SK-N-SH (cell line): ENCODE measurements around the gene MT1E. TPM values are rescaled to one million over a fixed set of nuclear protein-coding genes. Genes with fewer than 3 reads are reported as not detected.

Experiments used
- CTCF ChIA-PET: fragments of 300-600, 350-600 bp; formaldehyde crosslinking; extraction: SDS; loops from one replicate; lab custom pipeline; 2021; lab: Yijun Ruan, JAX
- POLR2A ChIA-PET: fragments of 350-600 bp; sonication (Branson Sonifier 250); formaldehyde crosslinking; extraction: SDS; loops from one replicate; lab custom pipeline; 2020; ENCODE audit warnings: antibody characterized with exemption, inconsistent platforms; lab: Yijun Ruan, JAX
- DNase-seq: peaks from one replicate; pipeline ENCODE4 v3.0.0; 2012
- H2AFZ ChIP-seq: fragments of 200-600 bp; sonication (generic); 2 replicates; pipeline ENCODE4 v1.8.1; 2016; ENCODE audit warnings: antibody characterized with exemption, mild to moderate bottlenecking, low read depth
- H3F3A ChIP-seq: fragments of 200-600 bp; sonication (generic); replicated peaks from 2 replicates; pipeline ENCODE3; 2016; ENCODE audit warnings: antibody characterized with exemption, mild to moderate bottlenecking; ENCODE audit not compliant: insufficient read depth
- H3K27ac ChIP-seq, 2 experiments: fragments of 200-500 bp in 1 of 2; fragments of 200-600 bp in 1 of 2; sonication (Bioruptor generic) in 1 of 2; sonication (generic), shearing (Covaris generic) in 1 of 2; 2 replicates each; pipeline versions ENCODE4 v1.5.1 to v1.6.1; 2014 to 2016; ENCODE audit warnings: low read depth in 2 of 2, inconsistent platforms in 1 of 2, low read length in 1 of 2, mild to moderate bottlenecking in 1 of 2, mixed read lengths in 1 of 2
- H3K27me3 ChIP-seq: fragments of 200-600 bp; sonication (generic), shearing (Covaris generic); 2 replicates; pipeline ENCODE4 v1.6.1; 2016; ENCODE audit warnings: mixed run types; ENCODE audit not compliant: insufficient read depth
- H3K36me3 ChIP-seq, 2 experiments: fragments of 200-500 bp in 1 of 2; fragments of 200-600 bp in 1 of 2; sonication (Bioruptor generic) in 1 of 2; sonication (generic) in 1 of 2; replicated peaks in 1 of 2; 2 replicates each; pipeline versions ENCODE3 to v1.5.1; 2014 to 2016; ENCODE audit warnings: low read length in 1 of 2, mild to moderate bottlenecking in 1 of 2; ENCODE audit not compliant: insufficient read depth in 2 of 2, control insufficient read depth in 1 of 2
- H3K4me1 ChIP-seq, 2 experiments: fragments of 200-500 bp in 1 of 2; fragments of 200-600 bp in 1 of 2; sonication (Bioruptor generic) in 1 of 2; sonication (generic), shearing (Covaris generic) in 1 of 2; 2 replicates each; pipeline versions ENCODE4 v1.5.1 to v1.6.1; 2014 to 2016; ENCODE audit warnings: low read depth in 1 of 2, low read length in 1 of 2, mixed run types in 1 of 2; ENCODE audit not compliant: insufficient read depth in 2 of 2, control insufficient read depth in 1 of 2
- H3K4me2 ChIP-seq: fragments of 200-600 bp; sonication (generic), shearing (Covaris generic); 2 replicates; pipeline ENCODE4 v1.6.1; 2017; ENCODE audit warnings: mixed run types
- H3K4me3 ChIP-seq, 2 experiments: fragments of 200-500 bp in 1 of 2; fragments of 200-600 bp in 1 of 2; sonication (Bioruptor generic) in 1 of 2; sonication (generic), shearing (Covaris generic) in 1 of 2; 2 replicates each; pipeline versions ENCODE4 v1.5.1 to v1.8.1; 2014 to 2016; ENCODE audit warnings: low read depth in 2 of 2, inconsistent platforms in 1 of 2, low read length in 1 of 2, mild to moderate bottlenecking in 1 of 2, mixed read lengths in 1 of 2, moderate library complexity in 1 of 2
- H3K79me2 ChIP-seq: fragments of 200-600 bp; sonication (generic); 2 replicates; pipeline ENCODE4 v1.8.1; 2017; ENCODE audit warnings: mild to moderate bottlenecking; ENCODE audit not compliant: insufficient read depth
- H3K9ac ChIP-seq: fragments of 200-600 bp; sonication (generic); 2 replicates; pipeline ENCODE4 v1.6.1; 2017; ENCODE audit warnings: mixed run types
- H3K9me2 ChIP-seq: fragments of 200-600 bp; sonication (generic); 2 replicates; pipeline ENCODE4 v1.6.1; 2017; ENCODE audit warnings: mixed run types
- H3K9me3 ChIP-seq: fragments of 200-600 bp; sonication (generic); 2 replicates; pipeline ENCODE4 v1.6.1; 2017; ENCODE audit warnings: mixed run types, mild to moderate bottlenecking, moderate library complexity
- H4K20me1 ChIP-seq: fragments of 200-600 bp; sonication (generic); 2 replicates; pipeline ENCODE4 v1.6.1; 2017; ENCODE audit warnings: mild to moderate bottlenecking, mixed run types; ENCODE audit not compliant: insufficient read depth
- CHD2 ChIP-seq: fragments of 150-350 bp; IDR thresholded peaks from 2 replicates; pipeline ENCODE4 v1.6.1; 2018; ENCODE audit warnings: low read length; ENCODE audit not compliant: partially characterized antibody
- ELF1 ChIP-seq: IDR thresholded peaks from 2 replicates; pipeline ENCODE4 v1.4.0; 2012
- EP300 ChIP-seq, 2 experiments: IDR thresholded peaks; 2 replicates each; pipeline versions ENCODE4 v1.4.0 to v1.6.1; 2012; ENCODE audit warnings: borderline replicate concordance in 1 of 2, low read depth in 1 of 2, low read length in 1 of 2
- EZH2phosphoT487 ChIP-seq: fragments of 200-600 bp; sonication (generic); IDR thresholded peaks from 2 replicates; pipeline ENCODE4 v1.6.1; 2017; ENCODE audit warnings: low read depth, mixed run types, mild to moderate bottlenecking, antibody characterized with exemption, moderate library complexity, borderline replicate concordance
- FOXM1 ChIP-seq: IDR thresholded peaks from 2 replicates; pipeline ENCODE4 v1.4.0; 2012; ENCODE audit warnings: low read depth, mild to moderate bottlenecking
- GATA2 ChIP-seq: sonication (generic); formaldehyde crosslinking; IDR thresholded peaks from 2 replicates; pipeline ENCODE4 v1.5.0; 2020; ENCODE audit warnings: mild to moderate bottlenecking, missing genetic modification reagents
- JUND ChIP-seq: IDR thresholded peaks from 2 replicates; pipeline ENCODE4 v1.4.0; 2012
- MEF2A ChIP-seq: IDR thresholded peaks from 2 replicates; pipeline ENCODE4 v1.4.0; 2012; ENCODE audit warnings: low read depth, borderline replicate concordance
- MXI1 ChIP-seq: IDR thresholded peaks from 2 replicates; pipeline ENCODE4 v1.6.1; 2012; ENCODE audit warnings: mild to moderate bottlenecking, low read depth, low read length, improper control_type of control experiment
- NFIC ChIP-seq: IDR thresholded peaks from 2 replicates; pipeline ENCODE4 v1.4.0; 2012; ENCODE audit warnings: borderline replicate concordance
- NRF1 ChIP-seq: IDR thresholded peaks from 2 replicates; pipeline ENCODE4 v1.6.1; 2012; ENCODE audit warnings: low read depth, mild to moderate bottlenecking, low read length
- RAD21 ChIP-seq: IDR thresholded peaks from 2 replicates; pipeline ENCODE4 v1.6.1; 2012; ENCODE audit warnings: mild to moderate bottlenecking, low read length
- RCOR1 ChIP-seq: fragments of 150-350 bp; IDR thresholded peaks from 2 replicates; pipeline ENCODE4 v1.6.1; 2017; ENCODE audit warnings: antibody characterized with exemption, low read length
- RFX5 ChIP-seq: IDR thresholded peaks from 2 replicates; pipeline ENCODE4 v1.6.1; 2012; ENCODE audit warnings: mild to moderate bottlenecking, improper control_type of control experiment, low read length
- RXRA ChIP-seq: IDR thresholded peaks from 2 replicates; pipeline ENCODE4 v1.4.0; 2012; ENCODE audit warnings: low read depth, mild to moderate bottlenecking, borderline replicate concordance
- SMC3 ChIP-seq: IDR thresholded peaks from 2 replicates; pipeline ENCODE4 v1.6.1; 2012; ENCODE audit warnings: low read depth, low read length, improper control_type of control experiment
- TAF1 ChIP-seq: IDR thresholded peaks from 2 replicates; pipeline ENCODE4 v1.6.1; 2012; ENCODE audit warnings: low read depth, mild to moderate bottlenecking, low read length, moderate library complexity, borderline replicate concordance
- TEAD4 ChIP-seq: IDR thresholded peaks from 2 replicates; pipeline ENCODE4 v1.4.0; 2012; ENCODE audit warnings: mild to moderate bottlenecking, borderline replicate concordance; ENCODE audit not compliant: insufficient read depth
- YY1 ChIP-seq: IDR thresholded peaks from 2 replicates; pipeline ENCODE4 v1.4.0; 2012; ENCODE audit warnings: low read depth, mild to moderate bottlenecking
- WGBS: methylation state at CpG from one replicate; pipeline ENCODE4 v1.1.6; 2017; ENCODE audit warnings: low lambda C conversion rate; 5-methylcytosine and 5-hydroxymethylcytosine counted together
- polyA plus RNA-seq, 3 experiments: library from polyadenylated mRNA; depleted of rRNA; stranded (reverse); fragments of >200 nt; gene quantifications; 2 replicates each; pipeline ENCODE4 v1.2.3, GENCODE V29; 2012
- TF ChIP-seq, protein P1 (sequence below): IDR thresholded peaks from 2 replicates; pipeline ENCODE4 v1.4.0; 2012; ENCODE audit warnings: low read depth, borderline replicate concordance
- TF ChIP-seq, protein P2 (sequence below): IDR thresholded peaks from 2 replicates; pipeline ENCODE4 v1.6.1; 2012; ENCODE audit warnings: mild to moderate bottlenecking, low read depth, low read length, moderate library complexity
- TF ChIP-seq, protein P3 (sequence below): fragments of 150-350 bp; IDR thresholded peaks from 2 replicates; pipeline ENCODE4 v1.6.1; 2016; ENCODE audit warnings: mild to moderate bottlenecking, low read depth, low read length
- TF ChIP-seq, protein P4 (sequence below): IDR thresholded peaks from 2 replicates; pipeline ENCODE4 v1.4.0; 2012; ENCODE audit warnings: low read depth
- TF ChIP-seq, protein P5 (sequence below): fragments of 150-350 bp; IDR thresholded peaks from 2 replicates; pipeline ENCODE4 v1.6.1; 2017; ENCODE audit warnings: antibody characterized with exemption, low read length, low read depth, borderline replicate concordance
- TF ChIP-seq, protein P6 (sequence below): IDR thresholded peaks from 2 replicates; pipeline ENCODE4; 2012

The MT1E gene
- 106 and 205 TPM in 2 replicates for polyA plus RNA-seq (2012; rRNA removed)
- 94.6 and 121 TPM in 2 replicates for polyA plus RNA-seq (2012; cell fraction: cytosol; rRNA removed)
- polyA plus RNA-seq (2012; cell fraction: nucleus; rRNA removed) = 52.0 and 151 TPM in 2 replicates

DNA sequence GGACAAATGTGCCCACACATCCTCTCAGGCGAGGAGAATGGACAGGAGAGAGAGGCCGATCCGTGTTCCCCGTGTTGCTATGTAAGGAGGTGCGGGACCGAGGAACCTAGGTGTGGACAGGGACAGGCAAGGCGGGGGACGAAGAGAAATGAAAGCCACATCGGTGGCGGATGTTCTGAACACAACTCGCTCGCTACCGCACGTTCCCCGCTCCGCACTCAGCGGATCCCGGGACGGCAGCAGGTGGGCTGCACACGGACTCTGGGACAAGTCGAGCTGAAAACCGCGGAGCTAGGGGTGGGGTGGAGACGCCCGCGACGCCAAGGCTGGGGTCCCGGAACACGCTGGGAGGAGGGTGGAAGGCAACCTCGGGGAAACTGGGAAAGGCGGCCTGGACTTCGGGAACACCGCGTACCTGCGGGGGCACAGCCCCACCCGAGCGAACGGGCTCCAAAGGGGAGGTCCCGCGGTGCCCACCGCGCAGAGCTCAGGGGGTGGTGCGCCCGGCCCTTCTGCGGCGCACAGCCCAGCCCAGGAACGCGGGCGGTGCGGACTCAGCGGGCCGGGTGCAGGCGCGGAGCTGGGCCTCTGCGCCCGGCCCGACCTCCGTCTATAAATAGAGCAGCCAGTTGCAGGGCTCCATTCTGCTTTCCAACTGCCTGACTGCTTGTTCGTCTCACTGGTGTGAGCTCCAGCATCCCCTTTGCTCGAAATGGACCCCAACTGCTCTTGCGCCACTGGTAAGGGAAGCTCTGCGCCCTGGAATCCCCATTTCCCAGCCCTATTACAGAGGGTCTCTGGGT, at the start of gene MT1E:
MT1E (plus strand) TSS at position 642 of the 803 bp plus-strand sequence; CDS start at position 713, 71 bp downstream.
- 71% methylated on average over 40 of the region's 62 CpGs for WGBS
- Histone ChIP-seq H3K9me2 (no peaks in the 10 kb centered on the region), H3K27ac (peak within 1 kb of the TSS in 1 of 2 experiments; percentile 78; a peak in 2 of 4 replicates), H3K79me2 (peaks cover 13% of the 10 kb centered on the region; the same call in 1 of the 2 replicates), H4K20me1 (no peaks in the 10 kb centered on the region), H3F3A (peaks cover 7% of the 10 kb centered on the region), H3K4me1 (peaks cover 7 to 17% of the 10 kb centered on the region in 2 experiments; a peak in 1 of 4 replicates), H3K4me2 (peak within 1 kb of the TSS; percentile 78), H3K27me3 (no peaks in the 10 kb centered on the region), H3K9me3 (no peaks in the 10 kb centered on the region), H2AFZ (peak within 1 kb of the TSS; percentile 46; the same call in 1 of the 2 replicates), H3K4me3 (peak within 1 kb of the TSS; percentile 43 to 52), H3K9ac (peak within 1 kb of the TSS; percentile 73), H3K36me3 (no peaks in the 10 kb centered on the region)
- ChIA-PET CTCF (interaction anchor here (0.7 to 1.5 kb wide), 3 partner anchors 67 to 168 kb away, joined by 3 to 6 read pairs (median 5); no protein-coding TSS in a partner anchor), POLR2A (interaction anchor here (1.0 kb wide), 1 partner anchor 57 kb away, joined by 3 read pairs; the partner anchor contains the start of gene MT1X)
- DNase-seq = peak; percentile 76
- TF ChIP-seq SMC3 (no peak), YY1 (no peak), TEAD4 (no peak), RCOR1 (no peak), JUND (no peak), RXRA (no peak), MXI1 (no peak), MEF2A (no peak), EZH2phosphoT487 (no peak), RAD21 (no peak), ELF1 (no peak), NFIC (0 out of 2 replicates have a peak, but pooled peaks have one; percentile 12), FOXM1 (no peak), EP300 (IDR thresholded peaks at IDR 0.05; ENCODE audit: borderline replicate concordance in 1 of 2, low read depth in 1 of 2, low read length in 1 of 2) (no peak), CHD2 (no peak), RFX5 (no peak), NRF1 (peak; percentile 20; the same call in 1 of the 2 replicates), TAF1 (peak; percentile 51; the same call in 1 of the 2 replicates), GATA2 (no peak)
- TF ChIP-seq, protein P1, sequence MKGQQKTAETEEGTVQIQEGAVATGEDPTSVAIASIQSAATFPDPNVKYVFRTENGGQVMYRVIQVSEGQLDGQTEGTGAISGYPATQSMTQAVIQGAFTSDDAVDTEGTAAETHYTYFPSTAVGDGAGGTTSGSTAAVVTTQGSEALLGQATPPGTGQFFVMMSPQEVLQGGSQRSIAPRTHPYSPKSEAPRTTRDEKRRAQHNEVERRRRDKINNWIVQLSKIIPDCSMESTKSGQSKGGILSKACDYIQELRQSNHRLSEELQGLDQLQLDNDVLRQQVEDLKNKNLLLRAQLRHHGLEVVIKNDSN = no peak
- TF ChIP-seq, protein P2, sequence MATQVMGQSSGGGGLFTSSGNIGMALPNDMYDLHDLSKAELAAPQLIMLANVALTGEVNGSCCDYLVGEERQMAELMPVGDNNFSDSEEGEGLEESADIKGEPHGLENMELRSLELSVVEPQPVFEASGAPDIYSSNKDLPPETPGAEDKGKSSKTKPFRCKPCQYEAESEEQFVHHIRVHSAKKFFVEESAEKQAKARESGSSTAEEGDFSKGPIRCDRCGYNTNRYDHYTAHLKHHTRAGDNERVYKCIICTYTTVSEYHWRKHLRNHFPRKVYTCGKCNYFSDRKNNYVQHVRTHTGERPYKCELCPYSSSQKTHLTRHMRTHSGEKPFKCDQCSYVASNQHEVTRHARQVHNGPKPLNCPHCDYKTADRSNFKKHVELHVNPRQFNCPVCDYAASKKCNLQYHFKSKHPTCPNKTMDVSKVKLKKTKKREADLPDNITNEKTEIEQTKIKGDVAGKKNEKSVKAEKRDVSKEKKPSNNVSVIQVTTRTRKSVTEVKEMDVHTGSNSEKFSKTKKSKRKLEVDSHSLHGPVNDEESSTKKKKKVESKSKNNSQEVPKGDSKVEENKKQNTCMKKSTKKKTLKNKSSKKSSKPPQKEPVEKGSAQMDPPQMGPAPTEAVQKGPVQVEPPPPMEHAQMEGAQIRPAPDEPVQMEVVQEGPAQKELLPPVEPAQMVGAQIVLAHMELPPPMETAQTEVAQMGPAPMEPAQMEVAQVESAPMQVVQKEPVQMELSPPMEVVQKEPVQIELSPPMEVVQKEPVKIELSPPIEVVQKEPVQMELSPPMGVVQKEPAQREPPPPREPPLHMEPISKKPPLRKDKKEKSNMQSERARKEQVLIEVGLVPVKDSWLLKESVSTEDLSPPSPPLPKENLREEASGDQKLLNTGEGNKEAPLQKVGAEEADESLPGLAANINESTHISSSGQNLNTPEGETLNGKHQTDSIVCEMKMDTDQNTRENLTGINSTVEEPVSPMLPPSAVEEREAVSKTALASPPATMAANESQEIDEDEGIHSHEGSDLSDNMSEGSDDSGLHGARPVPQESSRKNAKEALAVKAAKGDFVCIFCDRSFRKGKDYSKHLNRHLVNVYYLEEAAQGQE = no peak
- TF ChIP-seq, protein P3, sequence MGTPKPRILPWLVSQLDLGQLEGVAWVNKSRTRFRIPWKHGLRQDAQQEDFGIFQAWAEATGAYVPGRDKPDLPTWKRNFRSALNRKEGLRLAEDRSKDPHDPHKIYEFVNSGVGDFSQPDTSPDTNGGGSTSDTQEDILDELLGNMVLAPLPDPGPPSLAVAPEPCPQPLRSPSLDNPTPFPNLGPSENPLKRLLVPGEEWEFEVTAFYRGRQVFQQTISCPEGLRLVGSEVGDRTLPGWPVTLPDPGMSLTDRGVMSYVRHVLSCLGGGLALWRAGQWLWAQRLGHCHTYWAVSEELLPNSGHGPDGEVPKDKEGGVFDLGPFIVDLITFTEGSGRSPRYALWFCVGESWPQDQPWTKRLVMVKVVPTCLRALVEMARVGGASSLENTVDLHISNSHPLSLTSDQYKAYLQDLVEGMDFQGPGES = no peak
- TF ChIP-seq, protein P4, sequence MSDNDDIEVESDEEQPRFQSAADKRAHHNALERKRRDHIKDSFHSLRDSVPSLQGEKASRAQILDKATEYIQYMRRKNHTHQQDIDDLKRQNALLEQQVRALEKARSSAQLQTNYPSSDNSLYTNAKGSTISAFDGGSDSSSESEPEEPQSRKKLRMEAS = no peak
- TF ChIP-seq, protein P5, sequence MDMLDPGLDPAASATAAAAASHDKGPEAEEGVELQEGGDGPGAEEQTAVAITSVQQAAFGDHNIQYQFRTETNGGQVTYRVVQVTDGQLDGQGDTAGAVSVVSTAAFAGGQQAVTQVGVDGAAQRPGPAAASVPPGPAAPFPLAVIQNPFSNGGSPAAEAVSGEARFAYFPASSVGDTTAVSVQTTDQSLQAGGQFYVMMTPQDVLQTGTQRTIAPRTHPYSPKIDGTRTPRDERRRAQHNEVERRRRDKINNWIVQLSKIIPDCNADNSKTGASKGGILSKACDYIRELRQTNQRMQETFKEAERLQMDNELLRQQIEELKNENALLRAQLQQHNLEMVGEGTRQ = no peak
- TF ChIP-seq, protein P6, sequence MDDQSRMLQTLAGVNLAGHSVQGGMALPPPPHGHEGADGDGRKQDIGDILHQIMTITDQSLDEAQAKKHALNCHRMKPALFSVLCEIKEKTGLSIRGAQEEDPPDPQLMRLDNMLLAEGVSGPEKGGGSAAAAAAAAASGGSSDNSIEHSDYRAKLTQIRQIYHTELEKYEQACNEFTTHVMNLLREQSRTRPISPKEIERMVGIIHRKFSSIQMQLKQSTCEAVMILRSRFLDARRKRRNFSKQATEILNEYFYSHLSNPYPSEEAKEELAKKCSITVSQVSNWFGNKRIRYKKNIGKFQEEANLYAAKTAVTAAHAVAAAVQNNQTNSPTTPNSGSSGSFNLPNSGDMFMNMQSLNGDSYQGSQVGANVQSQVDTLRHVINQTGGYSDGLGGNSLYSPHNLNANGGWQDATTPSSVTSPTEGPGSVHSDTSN = no peak
